Stimulated activated CD8-positive, alpha-beta memory T cell treated with anti-CD3 and anti-CD28 coated beads, Interleukin-4, amount 100 ng/mL, for 24 hours (primary cell): Measurements from ENCODE around the gene ANKFN1.

Experiments
- DNase-seq: peaks from one replicate; pipeline ENCODE4 v3.0.0-alpha.2; 2020; ENCODE audit warnings: low read depth

The ANKFN1 gene

DNA sequence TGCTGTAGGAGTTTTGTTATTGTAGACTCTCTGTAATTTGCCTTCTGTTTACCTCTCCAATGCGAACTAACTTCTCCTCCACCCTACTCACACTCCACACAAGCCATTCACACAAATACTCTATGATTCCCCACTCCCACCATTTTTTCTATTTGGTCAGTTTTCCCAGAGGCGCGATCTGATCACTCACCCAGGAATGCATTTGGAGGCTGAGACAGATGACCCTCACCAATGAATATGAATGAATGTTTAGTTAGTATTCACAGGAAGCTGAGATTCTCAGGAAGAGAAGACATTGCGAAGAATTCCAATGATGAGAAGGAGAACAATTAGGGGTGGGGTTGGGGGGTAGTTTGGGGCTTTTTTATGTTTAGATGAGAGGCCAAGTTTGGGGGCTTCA is 10.5 kb upstream of the ANKFN1 start:
- DNase-seq: no peak

DNA sequence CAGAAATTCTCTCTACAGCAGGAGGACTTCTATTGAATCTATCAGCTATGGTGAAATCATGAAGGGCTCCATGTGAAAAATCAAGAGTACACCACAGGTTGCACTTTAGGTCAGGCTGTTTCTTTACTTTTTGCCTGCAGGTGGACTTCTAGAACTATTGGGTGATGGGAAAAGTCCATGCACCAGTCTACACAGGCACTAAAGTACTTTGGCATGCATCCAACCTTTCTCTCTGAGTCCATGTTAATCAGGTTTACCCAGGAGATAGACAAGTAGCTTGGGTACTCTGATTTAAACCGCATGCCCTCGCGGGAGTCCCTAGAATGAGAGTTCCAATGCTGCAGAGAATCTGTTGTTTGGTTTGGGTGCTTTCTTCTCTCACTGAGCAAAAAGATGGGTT is 9.1 kb upstream of the ANKFN1 start:
- no peak for DNase-seq

DNA sequence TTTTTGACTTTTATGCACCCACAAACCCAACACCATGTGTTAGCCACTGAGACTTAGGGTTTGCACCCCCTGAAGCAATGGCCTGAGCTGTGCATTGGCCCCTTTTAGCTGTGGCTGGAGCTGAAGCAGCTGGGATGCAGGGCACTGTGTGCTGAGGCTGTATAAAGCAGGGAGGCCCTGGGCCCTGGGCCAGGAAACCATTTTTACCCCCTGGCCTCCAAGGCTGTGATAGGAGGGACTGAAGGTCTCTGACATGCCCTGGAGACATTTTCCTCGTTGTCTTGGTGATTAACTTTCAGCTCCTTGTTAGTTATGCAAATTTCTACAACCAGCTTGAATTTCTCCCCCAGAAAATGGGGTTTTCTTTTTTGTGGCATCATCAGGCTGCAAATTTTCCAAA is 6.7 kb upstream of the ANKFN1 start:
- no peak for DNase-seq

DNA sequence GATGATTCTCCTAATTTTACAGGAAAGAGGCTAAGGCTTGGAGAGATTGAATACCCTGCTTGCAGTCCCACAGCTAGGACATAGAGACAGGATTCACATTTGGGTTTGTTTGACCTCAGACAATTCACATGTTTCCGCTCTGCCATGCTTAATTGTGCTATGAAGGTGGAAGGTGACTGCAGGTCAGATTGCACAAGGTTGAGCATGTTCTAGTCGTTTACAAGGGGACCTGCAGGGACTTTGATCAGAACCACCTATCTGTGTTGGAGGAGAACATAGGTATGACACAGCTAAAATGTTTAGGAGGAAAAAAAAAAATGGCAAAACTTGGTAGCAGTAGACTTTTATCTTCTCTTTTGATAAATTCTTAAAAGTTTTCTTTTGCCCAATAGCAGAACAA is 4.9 kb upstream of the ANKFN1 start:
- no peak for DNase-seq

DNA sequence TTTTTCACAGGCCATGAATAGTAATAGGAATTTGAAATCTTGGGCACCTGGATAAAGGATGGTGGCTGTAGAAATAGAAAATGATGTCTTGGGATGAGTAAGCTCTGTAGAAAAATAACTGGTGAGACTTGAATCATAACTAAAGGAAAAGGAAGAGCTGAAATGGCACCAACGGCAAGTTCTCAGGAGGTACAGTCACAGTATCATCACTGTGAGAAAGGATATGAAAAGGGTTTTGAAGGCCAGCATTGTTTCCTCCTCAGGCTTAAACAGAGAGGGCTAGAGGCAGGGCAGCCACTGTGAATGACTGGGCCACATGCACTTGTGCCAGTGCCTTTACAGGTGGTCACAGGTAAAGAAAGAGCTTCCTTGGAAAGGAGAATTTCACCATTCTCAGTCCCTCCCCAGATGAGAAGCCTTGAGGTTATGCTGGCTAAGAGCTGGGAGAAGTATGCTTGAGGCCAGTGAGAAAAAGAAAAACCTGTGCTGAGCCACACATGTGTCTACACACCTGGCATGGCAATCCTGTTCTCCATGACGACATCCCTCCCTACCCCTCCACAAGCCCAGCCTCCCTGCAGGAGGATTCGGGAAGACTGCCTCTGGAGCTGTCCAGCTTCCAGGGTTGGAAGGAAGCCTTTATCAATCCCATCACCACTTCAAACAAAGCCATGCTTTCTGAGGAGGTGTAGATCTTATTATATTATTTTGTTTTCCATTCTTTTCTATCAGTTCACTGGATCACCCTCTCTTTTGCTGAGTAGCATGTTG is 3.8 kb upstream of the ANKFN1 start:
- DNase-seq: no peak

DNA sequence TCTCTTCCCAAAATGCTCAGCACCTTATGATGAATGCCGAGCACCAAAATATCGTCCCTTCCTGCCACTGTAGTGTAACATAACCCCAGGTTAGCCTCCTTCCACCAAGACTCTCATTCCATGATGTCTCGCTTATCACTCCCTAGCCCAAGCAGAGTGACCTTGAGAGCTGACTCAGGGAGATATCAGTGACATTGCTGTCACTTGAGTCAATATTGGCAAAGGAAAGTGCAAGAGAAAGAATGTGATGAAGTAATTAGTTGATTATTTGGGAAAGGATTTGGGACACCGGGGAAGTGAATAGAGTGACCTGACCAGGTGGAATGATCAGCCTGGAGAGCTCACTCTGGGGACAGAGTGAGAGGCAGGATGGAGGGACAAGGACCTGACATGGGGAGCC is 2.6 kb upstream of the ANKFN1 start:
- DNase-seq: no peak

DNA sequence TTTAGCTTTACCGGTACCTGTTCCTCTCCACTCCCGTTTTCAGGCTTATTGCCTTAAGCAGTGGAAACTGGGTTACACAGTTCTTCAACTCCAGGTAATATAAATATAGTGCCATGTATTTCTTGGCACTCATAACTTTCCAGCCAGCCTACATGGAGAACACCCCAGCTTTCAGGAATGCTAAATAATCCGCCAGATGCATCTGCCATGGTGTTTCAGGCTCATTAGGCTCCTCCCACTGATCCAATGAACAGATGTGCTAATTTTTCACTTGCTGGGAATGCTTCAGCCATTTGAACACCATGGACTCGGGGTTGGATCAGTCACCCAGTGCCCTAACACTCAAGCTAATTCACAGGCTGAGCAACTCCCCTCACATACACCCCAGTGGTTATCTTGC is 4.6 kb downstream of the ANKFN1 start:
- no peak for DNase-seq

DNA sequence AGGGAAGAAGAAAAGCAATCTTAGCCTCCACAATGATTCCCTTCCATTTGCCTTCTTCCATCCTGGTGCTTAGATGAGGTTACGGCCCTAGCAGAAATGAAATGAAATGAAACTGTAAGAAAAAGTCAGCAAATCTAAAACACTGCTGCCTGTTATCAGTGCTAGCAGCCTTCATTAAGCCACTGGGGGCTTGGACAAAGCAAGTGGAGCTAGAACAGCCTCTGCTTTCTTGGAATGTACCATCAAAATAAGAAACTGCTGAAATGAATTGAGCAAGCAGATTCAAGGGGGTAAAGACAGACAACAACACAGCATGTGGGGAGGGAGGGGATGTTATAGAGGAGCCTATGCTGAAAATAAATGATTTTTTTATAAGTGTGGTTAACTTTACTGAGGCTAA is 5.1 kb downstream of the ANKFN1 start:
- no peak for DNase-seq

DNA sequence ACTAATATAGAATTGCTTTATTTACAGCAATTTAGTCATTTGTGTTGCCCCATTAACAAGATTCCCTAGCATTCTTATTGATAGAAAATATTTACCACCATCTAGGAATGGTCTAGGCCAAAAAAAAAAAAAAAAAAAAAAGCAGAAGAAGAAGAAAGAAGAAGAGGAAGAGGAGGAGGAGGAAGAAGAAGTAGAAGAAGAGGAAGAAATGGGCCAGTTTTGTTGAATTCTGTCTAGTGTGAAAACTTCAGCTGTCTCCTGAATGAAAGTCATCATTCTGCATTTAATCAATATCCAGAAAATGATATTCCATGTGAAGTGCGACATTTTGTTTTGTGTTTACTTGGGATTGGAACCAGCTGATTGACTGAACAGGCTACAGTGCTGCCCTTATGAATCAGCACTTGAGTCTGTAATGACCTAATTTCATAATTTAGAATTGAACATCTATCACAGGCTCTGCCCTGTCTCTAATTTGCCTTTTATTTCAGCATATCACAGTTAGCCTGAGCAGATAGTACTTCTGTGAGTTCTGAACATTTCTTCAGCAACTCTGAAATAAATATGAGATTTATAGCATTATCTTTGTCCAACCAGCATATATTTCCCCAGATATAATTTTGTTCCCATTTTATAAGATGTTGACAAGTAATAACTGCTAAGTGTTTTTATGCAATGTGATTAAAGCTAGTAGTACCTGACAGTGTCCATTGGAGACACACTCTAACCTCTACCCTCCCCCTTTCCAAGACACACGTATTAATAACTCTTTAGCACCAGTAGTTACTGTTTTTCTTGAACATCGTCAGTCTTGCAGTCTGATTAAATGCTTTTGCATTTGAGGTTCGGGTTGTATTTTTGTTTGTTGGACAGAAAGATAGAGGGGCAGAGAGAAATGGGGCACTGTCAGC is 5.9 kb downstream of the ANKFN1 start:
- no peak for DNase-seq

DNA sequence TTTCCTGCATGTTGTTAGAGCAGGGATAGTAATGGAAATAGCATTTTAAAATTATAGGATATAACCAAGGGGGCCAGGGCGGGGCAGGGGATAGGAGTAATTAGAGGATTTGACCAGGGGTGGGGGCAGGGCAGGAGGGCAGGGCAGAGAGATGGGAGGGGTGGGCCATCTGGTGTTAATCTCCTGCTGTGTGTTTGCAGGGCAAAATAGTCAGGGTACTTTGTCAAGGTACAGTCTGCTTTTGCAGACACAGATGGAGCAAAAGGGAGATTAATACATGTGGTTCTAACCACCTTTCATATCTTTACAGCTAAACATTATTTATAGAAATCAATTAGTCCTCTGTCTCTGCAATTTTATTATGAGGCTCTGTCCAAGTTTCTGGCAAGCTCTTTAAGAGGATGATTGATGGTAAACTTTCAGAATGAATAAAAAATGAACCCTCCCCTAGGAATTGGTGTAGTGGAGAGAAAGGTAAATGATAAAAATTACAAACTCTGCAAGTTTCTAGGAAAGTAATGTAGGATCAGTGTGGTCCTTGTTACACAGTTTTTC is 6.6 kb downstream of the ANKFN1 start:
- DNase-seq: no peak

DNA sequence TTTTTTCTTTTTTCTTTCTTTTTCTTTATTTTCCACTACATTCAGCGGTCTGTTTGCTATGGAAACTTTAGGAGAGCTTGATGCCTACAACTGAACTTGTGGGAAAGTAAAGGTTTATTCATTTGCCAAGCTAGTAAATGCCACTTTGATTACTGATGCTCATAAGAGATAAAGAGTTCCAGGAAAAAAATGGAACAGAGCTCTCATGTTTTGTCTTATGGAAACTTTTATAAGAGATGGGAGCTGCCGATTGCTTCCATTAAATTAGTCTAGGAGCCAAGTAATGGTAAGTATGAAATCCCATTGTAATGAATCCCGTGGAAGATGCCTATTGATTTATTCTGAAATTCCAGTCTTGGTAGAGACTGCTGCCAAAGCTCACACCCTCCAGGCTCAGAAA is 7.1 kb downstream of the ANKFN1 start:
- DNase-seq: no peak

DNA sequence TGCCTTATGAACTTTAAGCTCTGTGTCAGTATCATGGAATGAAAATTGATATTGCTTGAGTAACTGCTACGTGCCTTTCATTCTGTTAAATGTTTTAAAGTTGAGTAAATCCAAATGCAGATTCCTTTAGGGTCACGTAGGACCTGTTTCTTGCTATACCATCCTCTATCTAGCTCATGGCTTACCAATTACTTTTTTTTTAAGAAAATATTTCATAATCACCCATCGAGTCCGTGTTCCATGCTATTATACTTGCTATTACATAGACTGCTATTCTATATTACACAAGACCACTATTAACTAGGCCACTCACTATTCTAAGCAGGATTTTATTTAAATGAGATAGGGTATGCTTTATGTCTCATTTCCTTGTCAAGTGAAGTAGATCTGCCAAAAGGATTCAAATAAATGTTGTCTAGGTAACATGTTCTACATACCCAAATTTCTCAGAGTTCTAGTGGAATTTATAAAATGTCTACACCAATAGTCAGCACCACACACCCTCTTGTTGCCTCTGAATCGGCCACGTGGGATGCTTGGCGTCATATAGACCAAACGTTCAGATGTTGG is 11.9 kb downstream of the ANKFN1 start:
- no peak for DNase-seq

DNA sequence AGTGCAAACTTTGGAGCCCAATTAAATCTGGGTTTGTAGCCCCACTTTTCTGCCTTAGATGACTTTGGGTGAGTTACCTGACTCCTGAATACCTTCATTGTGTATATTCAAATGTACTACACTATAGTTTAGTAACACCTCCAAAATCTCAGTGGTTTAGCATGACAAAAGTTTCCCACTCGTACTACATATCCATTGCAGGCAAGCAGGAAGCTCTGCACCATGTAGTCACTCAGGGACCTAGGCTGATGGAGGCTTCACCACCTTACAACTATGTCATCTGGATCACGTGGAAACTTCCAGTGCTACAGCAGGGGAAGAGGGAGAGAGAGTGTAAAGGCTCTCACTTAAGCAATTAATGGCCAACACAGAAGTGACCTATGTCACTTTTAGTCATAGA is 14.2 kb downstream of the ANKFN1 start:
- DNase-seq: no peak

DNA sequence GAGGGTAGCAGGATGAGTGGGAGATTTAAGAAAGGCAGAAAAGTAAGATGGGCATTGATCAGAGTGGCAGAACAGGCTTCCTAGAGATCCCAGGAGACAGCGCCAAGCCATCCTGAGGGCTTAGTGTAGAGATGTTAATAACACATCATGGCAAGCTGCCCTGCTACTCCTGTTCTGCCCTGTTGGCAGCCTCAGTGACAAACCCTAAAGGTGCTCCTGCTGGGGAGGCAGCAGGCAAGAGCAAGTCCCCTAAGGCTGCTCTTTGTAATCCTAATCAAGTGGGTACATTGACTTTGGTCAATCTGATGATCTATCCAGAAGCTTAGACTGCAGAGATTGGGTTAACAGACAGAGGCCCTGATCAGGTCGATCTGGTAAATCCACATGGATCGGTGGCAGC is 16.3 kb downstream of the ANKFN1 start:
- no peak for DNase-seq

DNA sequence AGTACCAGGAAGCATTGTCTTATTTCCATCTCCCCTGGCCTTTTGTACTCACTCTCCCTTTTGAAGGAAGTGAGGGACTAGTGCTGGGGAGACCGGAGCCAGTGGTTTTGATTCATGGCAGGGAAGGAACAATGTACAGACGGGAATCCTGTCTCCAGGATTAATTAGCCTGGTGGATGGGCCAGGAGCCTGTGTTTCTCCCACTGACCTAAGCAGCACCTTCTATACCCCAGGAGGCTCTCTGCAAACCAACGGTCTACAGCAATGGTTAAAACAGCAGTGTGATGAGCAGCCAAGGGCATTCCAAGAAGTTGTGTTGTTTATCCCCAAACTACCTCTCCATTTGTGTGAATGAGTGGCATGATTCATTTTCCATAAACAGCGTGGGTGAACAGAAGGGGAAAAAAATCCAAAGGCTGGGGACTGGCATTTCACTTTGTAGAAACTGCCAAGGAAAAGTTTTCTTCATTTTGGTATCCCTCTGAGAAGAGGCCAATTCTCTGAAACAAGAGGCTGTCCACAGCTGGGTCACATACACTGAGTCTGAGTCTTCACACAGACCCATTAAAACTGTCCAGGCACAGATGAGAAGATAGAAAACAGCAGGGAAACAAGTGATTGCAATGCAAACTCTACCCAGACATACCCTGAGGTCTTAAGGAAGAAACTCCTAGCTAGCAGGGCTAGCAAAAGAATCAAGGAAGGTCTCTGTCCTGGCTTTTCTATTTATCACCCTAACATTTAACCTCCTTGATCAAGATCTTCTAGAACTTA is 18.1 kb downstream of the ANKFN1 start:
- no peak for DNase-seq

DNA sequence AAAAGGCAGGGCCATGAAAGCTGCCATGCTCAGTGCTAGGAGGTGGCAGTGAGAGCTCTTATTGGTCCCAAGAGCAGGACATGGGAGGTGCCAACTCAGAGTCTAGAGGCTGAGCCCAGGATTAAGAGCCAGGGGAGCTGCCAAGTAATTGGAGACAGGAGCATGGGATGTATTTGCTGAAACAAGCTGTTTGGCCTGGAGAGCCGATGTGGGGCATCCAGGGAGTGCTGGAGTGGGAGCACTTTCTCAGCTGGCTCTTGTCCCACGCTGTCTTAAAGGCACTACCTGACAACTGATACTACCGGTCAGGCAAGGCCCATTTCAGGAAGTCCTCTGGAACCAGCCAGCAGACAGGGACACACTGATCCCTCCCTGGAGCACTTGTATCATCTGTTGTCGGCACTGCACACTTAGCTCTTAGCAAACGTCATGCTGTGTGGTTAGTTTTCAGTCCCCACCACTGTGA is 19.3 kb downstream of the ANKFN1 start:
- no peak for DNase-seq

DNA sequence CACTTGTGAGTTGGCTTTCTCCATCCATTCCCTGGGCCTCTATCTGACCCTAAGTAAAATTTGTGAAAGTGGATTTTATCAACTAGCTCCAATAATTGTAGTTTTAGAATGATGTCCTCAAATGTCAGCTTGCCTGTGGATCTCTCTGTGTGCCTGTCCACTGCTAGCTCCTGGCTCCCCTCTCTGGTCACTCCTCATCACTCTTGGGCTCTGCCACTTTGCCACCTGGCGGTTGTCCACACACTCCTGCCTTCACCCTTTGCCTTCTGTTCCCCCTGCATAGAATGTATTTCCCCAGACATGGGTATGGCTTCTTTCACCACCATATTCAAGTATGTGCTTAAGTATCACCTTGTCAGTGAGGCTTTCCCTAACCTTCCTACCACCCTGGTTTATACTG is 19.8 kb downstream of the ANKFN1 start:
- DNase-seq: no peak

DNA sequence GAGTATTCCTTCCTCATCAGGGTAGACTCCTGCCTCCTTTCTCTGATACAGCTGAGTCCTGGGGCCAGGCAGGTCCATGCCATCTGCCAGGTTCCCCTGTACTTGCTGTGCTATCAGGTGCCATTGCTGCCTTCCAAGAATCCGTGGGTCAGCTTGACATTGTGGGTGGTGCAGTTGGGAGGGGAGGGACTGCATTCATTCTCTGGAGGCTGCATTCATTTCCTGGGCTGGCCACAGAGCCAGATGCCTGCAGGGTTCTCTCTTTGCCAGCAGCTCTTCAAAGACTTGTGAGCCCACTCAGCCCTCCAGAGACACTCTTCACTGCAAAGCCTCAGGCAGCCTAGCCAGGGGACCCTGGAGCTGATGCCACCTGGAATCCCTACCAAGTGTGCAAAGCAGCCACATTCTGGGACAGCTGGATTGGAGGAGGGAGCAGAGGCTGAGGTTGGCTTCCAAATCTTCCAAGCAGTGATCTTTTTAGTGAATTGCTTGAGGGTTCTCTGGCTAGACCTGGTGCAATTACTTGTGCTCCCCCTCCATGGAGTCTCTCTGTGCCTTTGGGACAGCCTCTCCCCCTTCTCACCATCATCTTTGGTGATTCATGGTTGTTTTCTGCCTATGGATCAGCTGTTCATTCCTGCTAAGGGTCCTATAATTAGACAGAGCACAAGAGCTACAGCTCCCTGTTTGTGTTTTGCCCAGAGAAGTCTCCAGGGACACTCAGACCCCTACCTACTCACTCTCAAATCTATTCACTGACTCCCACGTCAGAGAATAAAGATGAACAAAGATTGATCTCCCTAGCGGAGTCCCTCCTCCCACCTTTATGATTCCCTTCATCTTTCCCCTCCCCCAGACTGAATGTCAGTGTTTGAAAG is 20.9 kb downstream of the ANKFN1 start:
- DNase-seq: no peak

DNA sequence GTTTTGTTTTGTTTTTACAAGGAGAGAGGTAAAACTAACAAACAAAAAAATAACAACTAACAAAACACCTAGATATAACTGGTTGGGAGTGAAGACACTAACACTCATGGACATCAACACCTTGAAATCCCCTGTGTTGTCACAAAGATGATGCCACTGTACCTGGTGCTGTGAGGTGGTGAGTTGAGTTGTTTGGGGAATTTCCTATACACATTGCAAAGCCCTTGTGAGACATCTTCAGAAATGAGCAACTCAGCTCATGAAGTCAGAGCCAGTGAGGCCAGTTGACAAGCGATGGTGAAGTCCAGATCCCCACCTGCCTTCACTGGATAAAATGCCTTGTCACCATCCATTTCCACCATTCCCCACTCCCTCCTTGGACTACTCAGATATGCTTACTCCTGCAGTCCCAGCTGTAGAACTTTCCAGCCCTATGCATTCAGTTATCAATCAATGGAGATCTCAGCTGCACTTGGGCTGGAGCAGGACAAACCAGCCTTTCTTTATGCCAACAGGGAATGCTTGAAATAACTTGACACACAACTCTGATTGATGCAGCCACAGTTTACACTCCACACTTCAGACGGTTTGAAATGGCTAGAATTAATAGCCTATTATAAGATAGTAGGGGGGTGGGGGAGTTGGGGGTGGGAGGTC is 22.2 kb downstream of the ANKFN1 start:
- no peak for DNase-seq

DNA sequence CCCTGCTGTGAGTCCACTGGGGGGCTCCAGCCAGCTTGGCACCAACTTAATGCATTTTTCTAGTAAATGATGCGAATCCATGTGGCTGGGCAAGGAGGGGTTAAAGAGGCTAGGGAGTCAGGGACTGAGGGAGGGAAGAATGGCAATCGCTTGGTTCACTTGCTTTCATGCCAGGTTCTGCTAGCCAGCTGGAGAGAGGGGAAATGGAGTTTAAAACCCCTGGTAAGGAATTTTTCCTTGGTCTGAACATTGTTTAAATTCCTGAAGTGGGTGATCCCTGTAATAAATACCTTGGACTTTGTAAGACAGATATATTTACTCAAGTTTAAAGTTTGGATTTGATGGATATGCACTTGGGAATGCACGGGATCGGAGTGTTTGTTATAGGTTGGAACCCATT is 22.8 kb downstream of the ANKFN1 start:
- no peak for DNase-seq
